Aorta (tissue), 5 donors: Measurements from ENCODE around the gene POTEJ. TPM values are rescaled to one million over a fixed set of nuclear protein-coding genes. Genes with fewer than 3 reads are reported as not detected.
"Not testable (repeated sequence)": the region's sequence is repeated elsewhere in the genome, so short reads cannot be mapped to it uniquely, and the experiment has no call there.

Source experiments
- ATAC-seq: fragments of 200-7000 bp; cut with Tn5 transposase; one replicate; pipeline ENCODE4 v1.9.1; 2022; ENCODE audit warnings: moderate library complexity; ENCODE audit not compliant: low FRiP score
- DNase-seq, 2 donors: peaks; one replicate each; pipeline ENCODE4 v3.0.0-alpha.2; 2020
- H3K27ac ChIP-seq, 2 donors: one replicate each; pipeline ENCODE4 v1.5.1; 2013; ENCODE audit warnings: low read length in 2 of 2, mild to moderate bottlenecking in 2 of 2, moderate library complexity in 2 of 2, control low read depth in 1 of 2, inconsistent platforms in 1 of 2, low read depth in 1 of 2
- H3K27me3 ChIP-seq, 2 donors: one replicate each; pipeline ENCODE4 v1.6.1; 2013; ENCODE audit warnings: control low read depth in 1 of 2, low read length in 1 of 2, mild to moderate bottlenecking in 1 of 2, moderate library complexity in 1 of 2; ENCODE audit not compliant: insufficient read depth in 2 of 2, control insufficient read depth in 1 of 2
- H3K36me3 ChIP-seq, 2 donors: one replicate each; pipeline ENCODE4 v1.6.1; 2013; ENCODE audit warnings: control low read depth in 1 of 2, low read length in 1 of 2, mild to moderate bottlenecking in 1 of 2; ENCODE audit not compliant: insufficient read depth in 2 of 2, control insufficient read depth in 1 of 2
- H3K4me1 ChIP-seq, 2 donors: one replicate each; pipeline ENCODE4 v1.6.1; 2013; ENCODE audit warnings: low read length in 2 of 2, control low read depth in 1 of 2, mild to moderate bottlenecking in 1 of 2, moderate library complexity in 1 of 2; ENCODE audit not compliant: insufficient read depth in 2 of 2, control insufficient read depth in 1 of 2
- H3K4me3 ChIP-seq, 2 donors: one replicate each; pipeline ENCODE4 v1.5.1; 2013; ENCODE audit warnings: low read length in 2 of 2, control low read depth in 1 of 2, mild to moderate bottlenecking in 1 of 2
- H3K9me3 ChIP-seq: one replicate; pipeline ENCODE4 v1.6.1; 2013; ENCODE audit warnings: mild to moderate bottlenecking, low read length; ENCODE audit not compliant: control insufficient read depth
- WGBS, 2 donors: extraction: QIAGEN DNeasy Blood & Tissue Kit; methylation state at CpG; one replicate each; pipeline ENCODE4 v1.1.7; 2013; 5-methylcytosine and 5-hydroxymethylcytosine counted together
- intact Hi-C, 2 donors: fragments of 100-400 bp; cut with DNase I; formaldehyde crosslinking; loops; one replicate each; pipeline versions ENCODE4 v1.14.2 to v1.15.0; 2022
- long read RNA-seq, 2 donors: library from polyadenylated mRNA; unstranded; transcript quantifications; one replicate each; pipeline ENCODE4 v2.0.0, GENCODE V29; 2020 to 2021
- polyA plus RNA-seq, 2 donors: library from polyadenylated mRNA; stranded (reverse); fragments of 200-250 nt; gene quantifications; one replicate each; pipeline ENCODE4 v1.2.3, GENCODE V29; 2013
- total RNA-seq, 2 donors: library from RNA; stranded (reverse); fragmentation: NEBNext Ultra II Directional; extraction: Animal tissue kit (Norgen Biotek cat#: 25700); gene quantifications; one replicate each; pipeline ENCODE4 v1.2.1, GENCODE V29; 2021
- donor health status: healthy with polysubstance abuse.
- donor health status: Bipolar disorder and iron deficiency.
- donor health status: DM: no; HTN: no; CAD: no.
- donor health status: DM: no; HTN: no; CAD: no.
- donor health status: DM: yes; HTN: yes; CAD: no.

POTEJ gene
- not detected for total RNA-seq
- not detected for polyA plus RNA-seq
- long read RNA-seq, donor 1: 0 reads
- long read RNA-seq, donor 2: 0 reads

DNA sequence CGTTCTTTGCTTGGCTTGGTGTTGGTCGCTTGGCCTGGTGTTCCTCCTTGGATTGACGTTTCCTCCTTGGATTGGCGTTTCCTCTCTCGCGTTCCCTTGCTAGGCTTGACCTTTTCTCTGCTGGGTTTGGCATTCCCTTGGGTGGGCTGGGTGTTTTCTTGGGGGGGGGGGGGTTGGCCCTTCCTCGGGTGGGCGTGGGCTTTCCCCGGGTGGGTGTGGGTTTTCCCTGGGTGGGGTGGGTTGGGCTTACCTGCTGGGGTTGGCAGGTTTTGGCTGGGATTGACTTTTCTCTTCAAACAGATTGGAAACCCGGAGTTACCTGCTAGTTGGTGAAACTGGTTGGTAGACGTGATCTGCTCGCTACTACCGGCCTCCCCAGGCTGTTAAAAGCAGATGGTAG lies at the start of gene POTEJ:
TSS of gene POTEJ (plus strand) at position 301 of the 400 bp plus-strand sequence. CDS start at position 394, 93 bp downstream.
- ATAC-seq, H3K9me3 ChIP-seq, H3K4me1 ChIP-seq, H3K27me3 ChIP-seq, intact Hi-C loops, H3K27ac ChIP-seq, H3K4me3 ChIP-seq, DNase-seq, H3K36me3 ChIP-seq: not testable (repeated sequence)
- 78% methylated on average over 3 of the region's 13 CpGs; no CpG with 5 or more reads in 1 of the 2 donors for WGBS, 2 donors

DNA sequence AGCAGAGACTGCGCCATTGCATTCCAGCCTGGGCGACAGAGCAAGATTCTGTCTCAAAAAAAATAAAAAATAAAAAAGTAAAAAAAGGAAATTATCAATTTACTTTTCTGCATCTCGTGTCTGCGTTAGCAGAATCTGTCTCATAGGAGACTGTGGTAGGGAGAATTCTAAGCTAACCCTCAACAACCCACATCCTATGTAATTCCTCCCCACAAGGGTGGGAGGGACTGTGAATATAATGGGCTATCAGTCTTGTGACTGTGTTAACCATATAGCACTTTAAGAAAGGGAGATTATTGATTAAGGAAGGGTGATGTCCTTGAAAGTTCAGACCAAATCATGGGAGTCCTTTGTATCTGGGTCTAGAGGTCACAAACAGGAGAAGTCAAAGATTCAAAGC lies 45.1 kb upstream of the POTEJ start:
- DNase-seq, H3K4me3 ChIP-seq, H3K27ac ChIP-seq, intact Hi-C loops, H3K9me3 ChIP-seq, H3K27me3 ChIP-seq, ATAC-seq, H3K4me1 ChIP-seq, H3K36me3 ChIP-seq: not testable (repeated sequence)
- WGBS, 2 donors: no CpG with 5 or more reads among the region's 4 CpGs

DNA sequence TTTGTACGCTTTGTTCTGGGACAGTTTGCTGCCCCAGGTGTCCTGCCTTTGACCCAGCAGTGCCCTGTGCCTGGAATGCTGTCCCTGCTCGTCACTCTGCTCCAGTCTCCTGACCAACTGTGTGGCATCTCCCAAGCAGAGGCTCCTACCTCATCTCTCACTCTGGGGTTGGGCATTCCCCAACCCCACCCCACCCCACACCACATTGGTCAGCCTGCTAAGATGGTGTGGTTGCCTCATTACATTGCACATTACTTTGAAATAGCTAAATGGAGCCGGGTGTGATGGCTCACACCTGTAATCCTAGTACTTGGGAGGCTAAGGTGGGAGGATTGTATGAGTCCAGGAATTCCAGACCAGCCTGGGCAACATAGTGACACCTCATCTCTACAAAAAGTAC lies 39.3 kb upstream of the POTEJ start:
- WGBS, 2 donors: no CpG with 5 or more reads among the region's 3 CpGs
- H3K4me1 ChIP-seq, H3K27me3 ChIP-seq, H3K9me3 ChIP-seq, DNase-seq, H3K36me3 ChIP-seq, H3K27ac ChIP-seq, intact Hi-C loops, ATAC-seq, H3K4me3 ChIP-seq: not testable (repeated sequence)

DNA sequence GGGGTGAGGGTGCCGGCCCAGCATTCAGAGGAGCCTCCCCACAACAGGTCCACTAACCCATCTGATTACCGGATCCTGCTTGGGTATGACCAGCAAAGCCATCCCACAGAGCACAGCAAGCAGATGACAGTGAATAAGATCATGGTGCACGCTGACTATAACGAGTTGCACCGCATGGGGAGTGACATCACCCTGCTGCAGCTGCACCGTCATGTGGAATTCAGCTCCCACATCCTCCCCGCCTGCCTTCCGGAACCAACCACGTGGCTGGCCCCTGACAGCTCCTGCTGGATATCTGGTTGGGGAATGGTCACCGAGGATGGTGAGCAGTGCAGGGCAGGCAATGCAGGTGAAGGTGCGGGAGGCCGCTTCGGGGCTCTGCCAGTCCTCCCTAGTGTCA lies 37.0 kb upstream of the POTEJ start:
- H3K4me3 ChIP-seq, intact Hi-C loops, H3K27me3 ChIP-seq, ATAC-seq, H3K27ac ChIP-seq, H3K36me3 ChIP-seq, H3K4me1 ChIP-seq, H3K9me3 ChIP-seq: not testable (repeated sequence)
- WGBS, 2 donors: 90 to 95% methylated on average over 7 of the region's 13 CpGs
- DNase-seq: peak; percentile 20 to 64

GRCh38 chr2:130576209-130576784 lies 34.9 kb upstream of the POTEJ start:
- WGBS, 2 donors: no CpG with 5 or more reads among the region's 8 CpGs
- H3K27ac ChIP-seq, H3K9me3 ChIP-seq, intact Hi-C loops, DNase-seq, H3K4me3 ChIP-seq, H3K36me3 ChIP-seq, H3K27me3 ChIP-seq, H3K4me1 ChIP-seq: not testable (repeated sequence)
- ATAC-seq: peak; percentile 24

DNA sequence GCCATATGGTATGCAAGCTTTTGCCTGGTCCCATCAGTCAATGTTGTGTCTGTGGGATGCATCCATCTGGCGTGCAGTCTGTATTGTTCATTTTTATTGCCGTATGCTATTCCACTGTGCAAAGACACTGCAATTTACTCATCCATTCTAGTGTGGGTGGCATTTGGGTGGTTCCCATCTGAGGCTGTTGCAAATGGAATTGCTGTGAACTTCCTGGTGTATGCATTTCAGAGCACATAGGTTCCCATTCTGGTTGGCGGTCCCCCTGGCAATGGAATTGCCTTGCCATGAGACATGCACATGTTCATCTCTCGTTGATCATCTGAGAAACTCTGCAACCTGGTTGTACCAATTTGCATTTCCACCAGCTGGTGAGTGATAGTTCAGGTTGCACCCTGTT lies 33.7 kb upstream of the POTEJ start:
- DNase-seq, H3K4me1 ChIP-seq, H3K27ac ChIP-seq, H3K36me3 ChIP-seq, H3K4me3 ChIP-seq, intact Hi-C loops, H3K9me3 ChIP-seq, ATAC-seq, H3K27me3 ChIP-seq: not testable (repeated sequence)
- WGBS, 2 donors: no CpG with 5 or more reads among the region's 4 CpGs

DNA sequence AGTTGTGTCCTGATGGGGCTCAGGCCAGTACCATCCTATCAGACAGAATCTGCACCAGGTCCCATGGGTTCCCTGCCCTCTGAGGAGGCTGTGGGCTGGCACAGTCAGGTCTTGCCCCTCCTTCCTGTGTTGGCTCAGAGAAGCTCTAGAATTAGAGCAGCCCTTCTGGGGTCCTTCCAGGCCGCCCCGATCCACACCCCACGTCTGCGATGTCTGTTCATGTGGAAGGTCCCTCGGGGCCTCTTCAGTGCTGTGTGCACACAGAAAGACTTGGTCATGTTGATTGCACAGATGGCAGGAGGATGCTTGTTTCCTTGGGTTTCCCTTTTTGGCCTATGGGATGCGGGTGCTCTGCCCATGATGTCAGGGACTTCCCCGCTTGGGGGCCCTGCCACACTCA lies 32.1 kb upstream of the POTEJ start:
- H3K9me3 ChIP-seq, H3K27me3 ChIP-seq, ATAC-seq, intact Hi-C loops, H3K4me3 ChIP-seq, H3K4me1 ChIP-seq, H3K36me3 ChIP-seq, H3K27ac ChIP-seq: not testable (repeated sequence)
- peak in 1 of 2 donors; percentile 55 for DNase-seq
- WGBS, 2 donors: 73 to 80% methylated on average over 5 of the region's 7 CpGs

DNA sequence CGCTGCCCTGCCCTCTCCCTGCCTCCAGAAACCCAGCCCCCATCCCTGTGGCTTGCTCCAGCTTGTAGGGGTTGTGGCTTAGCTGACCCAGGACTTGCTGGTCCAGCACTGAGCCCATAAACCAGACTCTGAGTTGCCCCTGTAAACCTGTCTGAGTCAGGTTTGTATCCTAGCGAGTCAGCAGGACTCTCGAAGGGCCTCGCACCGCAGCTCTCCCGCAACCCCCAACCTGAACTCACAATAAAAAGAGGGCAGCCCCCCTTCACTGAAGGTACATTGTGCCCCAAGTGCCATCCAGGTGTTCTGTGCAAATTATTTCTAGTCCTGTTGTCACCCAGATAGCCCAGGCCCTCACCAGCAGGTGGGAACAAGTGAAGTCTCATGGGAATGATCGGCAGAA lies 29.7 kb upstream of the POTEJ start:
- DNase-seq: peak in 1 of 2 donors; percentile 31

GRCh38 chr2:130582970-130583369 lies 28.3 kb upstream of the POTEJ start:
- DNase-seq (peak in 1 of 2 donors; percentile 22), ATAC-seq (peak; percentile 12)
- H3K4me3 ChIP-seq, H3K4me1 ChIP-seq, H3K9me3 ChIP-seq, H3K27me3 ChIP-seq, H3K27ac ChIP-seq, H3K36me3 ChIP-seq, intact Hi-C loops: not testable (repeated sequence)
- WGBS, 2 donors: 88% methylated on average over 2 to 3 of the region's 7 CpGs

More for the DNA sequence above, 29.7 kb upstream of the POTEJ start:
- H3K27me3 ChIP-seq, H3K27ac ChIP-seq, intact Hi-C loops, H3K4me3 ChIP-seq, H3K36me3 ChIP-seq, H3K9me3 ChIP-seq, ATAC-seq, H3K4me1 ChIP-seq: not testable (repeated sequence)
- WGBS, 2 donors: 90 to 98% methylated on average over 6 of the region's 7 CpGs
